Measurements from ENCODE around the gene FEM1C. TPM values are rescaled to one million over a fixed set of nuclear protein-coding genes. Genes with fewer than 3 reads are reported as not detected.

The FEM1C gene
- total and polyA plus RNA-seq, 10 of the 15 experiments (the other 5 are each of a cell fraction or from before 2014, with no cell fraction given) = 1.9 to 15.6 (median 8.0) TPM

DNA sequence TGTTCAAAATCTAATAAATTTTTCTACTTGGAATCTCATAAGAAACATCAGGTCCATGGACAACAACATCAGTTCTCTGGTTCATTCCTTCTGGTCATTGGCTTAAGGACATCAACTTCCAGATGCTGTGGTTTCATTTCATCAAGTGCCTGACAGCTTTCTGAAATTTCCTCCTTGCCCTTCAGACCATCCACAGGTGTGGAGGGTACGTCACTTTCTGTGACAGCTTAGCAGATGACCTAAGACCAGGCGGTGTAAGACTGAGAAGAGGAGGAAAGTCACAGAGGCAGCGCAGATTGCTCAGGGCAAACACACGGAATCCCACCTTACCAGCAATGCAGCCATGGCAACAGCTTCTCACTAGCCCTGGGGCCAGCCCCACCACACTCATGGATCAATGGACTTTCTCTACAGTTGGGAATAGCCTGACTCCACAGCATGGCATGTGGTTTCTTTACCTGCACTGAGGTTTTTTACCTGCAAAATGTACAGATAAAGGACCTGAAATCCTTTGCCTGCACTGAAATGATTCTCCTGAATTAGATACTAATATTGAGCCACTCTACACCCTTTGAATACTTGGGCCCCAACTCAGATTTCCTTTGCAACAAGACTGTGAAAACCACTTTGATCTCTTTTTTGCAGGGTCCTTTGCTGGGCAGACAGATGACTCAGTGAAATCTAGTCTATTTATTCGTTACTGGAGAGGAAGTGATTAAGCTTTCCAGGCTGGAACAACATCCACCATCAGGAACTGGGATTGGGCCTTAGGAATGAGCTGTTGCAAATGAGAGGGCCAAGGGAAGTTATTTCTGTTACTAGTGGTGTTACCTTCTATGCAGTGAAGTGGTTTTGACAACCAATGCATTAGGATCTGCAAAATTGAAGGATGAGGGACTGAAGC, 30.8 kb upstream of the FEM1C start:
- Histone ChIP-seq H3K4me2 (ENCODE audit: control insufficient read depth, insufficient read depth) (peak overlapping the region; percentile 38), H3K79me2 (ENCODE audit: control insufficient read depth, insufficient read depth, low read length) (no peaks in the 10 kb centered on the region)
- no peak for FAIRE-seq
- TF ChIP-seq MTA3 (IDR thresholded peaks at IDR 0.05; ENCODE audit: borderline replicate concordance, low read length) (no peak), CHD4 (IDR thresholded peaks at IDR 0.05) (no peak), TCF3 (IDR thresholded peaks at IDR 0.05; ENCODE audit: borderline replicate concordance, insufficient read depth, low read depth, low read length) (peak; percentile 61; the same call in 1 of the 2 replicates), TAF1 (IDR thresholded peaks at IDR 0.05; ENCODE audit: borderline replicate concordance, low read depth, low read length) (no peak), NFXL1 (IDR thresholded peaks at IDR 0.05; ENCODE audit: borderline replicate concordance) (no peak), CREM (IDR thresholded peaks at IDR 0.05; ENCODE audit: low read depth) (peak; percentile 81), KLF5 (IDR thresholded peaks at IDR 0.05; ENCODE audit: partially characterized antibody) (no peak), MXI1 (IDR thresholded peaks at IDR 0.05; ENCODE audit: low read depth, low read length) (no peak), SMAD5 (IDR thresholded peaks at IDR 0.05; ENCODE audit: low read depth) (no peak), CHD1 (IDR thresholded peaks at IDR 0.05; ENCODE audit: low read depth, low read length) (no peak), ZNF207 (IDR thresholded peaks at IDR 0.05; ENCODE audit: borderline replicate concordance) (no peak), NRF1 (conservative IDR thresholded peaks at IDR 0.05; ENCODE audit: low read depth, low read length) (no peak), POLR2AphosphoS2 (IDR thresholded peaks at IDR 0.05; ENCODE audit: low read depth, low read length) (no peak), MEF2A (IDR thresholded peaks at IDR 0.05; ENCODE audit: insufficient read depth, low read depth, low read length) (no peak), CREB1 (IDR thresholded peaks at IDR 0.05; ENCODE audit: low read depth) (peak; percentile 86)
- TF ChIP-seq, protein P1, sequence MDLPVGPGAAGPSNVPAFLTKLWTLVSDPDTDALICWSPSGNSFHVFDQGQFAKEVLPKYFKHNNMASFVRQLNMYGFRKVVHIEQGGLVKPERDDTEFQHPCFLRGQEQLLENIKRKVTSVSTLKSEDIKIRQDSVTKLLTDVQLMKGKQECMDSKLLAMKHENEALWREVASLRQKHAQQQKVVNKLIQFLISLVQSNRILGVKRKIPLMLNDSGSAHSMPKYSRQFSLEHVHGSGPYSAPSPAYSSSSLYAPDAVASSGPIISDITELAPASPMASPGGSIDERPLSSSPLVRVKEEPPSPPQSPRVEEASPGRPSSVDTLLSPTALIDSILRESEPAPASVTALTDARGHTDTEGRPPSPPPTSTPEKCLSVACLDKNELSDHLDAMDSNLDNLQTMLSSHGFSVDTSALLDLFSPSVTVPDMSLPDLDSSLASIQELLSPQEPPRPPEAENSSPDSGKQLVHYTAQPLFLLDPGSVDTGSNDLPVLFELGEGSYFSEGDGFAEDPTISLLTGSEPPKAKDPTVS (IDR thresholded peaks at IDR 0.05; ENCODE audit: low read depth, low read length) = no peak
- TF ChIP-seq, protein P2, sequence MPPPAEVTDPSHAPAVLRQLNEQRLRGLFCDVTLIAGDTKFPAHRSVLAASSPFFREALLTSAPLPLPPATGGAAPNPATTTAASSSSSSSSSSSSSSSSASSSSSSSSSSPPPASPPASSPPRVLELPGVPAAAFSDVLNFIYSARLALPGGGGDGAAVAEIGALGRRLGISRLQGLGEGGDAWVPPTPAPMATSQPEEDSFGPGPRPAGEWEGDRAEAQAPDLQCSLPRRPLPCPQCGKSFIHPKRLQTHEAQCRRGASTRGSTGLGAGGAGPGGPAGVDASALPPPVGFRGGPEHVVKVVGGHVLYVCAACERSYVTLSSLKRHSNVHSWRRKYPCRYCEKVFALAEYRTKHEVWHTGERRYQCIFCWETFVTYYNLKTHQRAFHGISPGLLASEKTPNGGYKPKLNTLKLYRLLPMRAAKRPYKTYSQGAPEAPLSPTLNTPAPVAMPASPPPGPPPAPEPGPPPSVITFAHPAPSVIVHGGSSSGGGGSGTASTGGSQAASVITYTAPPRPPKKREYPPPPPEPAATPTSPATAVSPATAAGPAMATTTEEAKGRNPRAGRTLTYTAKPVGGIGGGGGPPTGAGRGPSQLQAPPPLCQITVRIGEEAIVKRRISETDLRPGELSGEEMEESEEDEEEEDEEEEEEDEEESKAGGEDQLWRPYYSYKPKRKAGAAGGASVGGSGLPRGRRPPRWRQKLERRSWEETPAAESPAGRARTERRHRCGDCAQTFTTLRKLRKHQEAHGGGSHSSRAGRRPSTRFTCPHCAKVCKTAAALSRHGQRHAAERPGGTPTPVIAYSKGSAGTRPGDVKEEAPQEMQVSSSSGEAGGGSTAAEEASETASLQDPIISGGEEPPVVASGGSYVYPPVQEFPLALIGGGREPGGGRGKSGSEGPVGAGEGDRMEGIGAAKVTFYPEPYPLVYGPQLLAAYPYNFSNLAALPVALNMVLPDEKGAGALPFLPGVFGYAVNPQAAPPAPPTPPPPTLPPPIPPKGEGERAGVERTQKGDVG (CRISPR knock-in tag; IDR thresholded peaks at IDR 0.05) = no peak

More for the DNA sequence above, 30.8 kb upstream of the FEM1C start:
- Histone ChIP-seq H3K4me1 (ENCODE audit: control insufficient read depth, insufficient read depth, low read length) (peaks cover 37% of the 10 kb centered on the region), H3K27me3 (replicated peaks in 1 of 2; ENCODE audit: control insufficient read depth in 2 of 2, insufficient read depth in 2 of 2, low read length in 1 of 2) (no peaks in the 10 kb centered on the region), H3K9me3 (replicated peaks; ENCODE audit: control insufficient read depth, insufficient read depth, low read length) (peaks cover 8% of the 10 kb centered on the region; the same call in 2 of the 3 replicates), H3K9ac (ENCODE audit: control insufficient read depth, insufficient read depth, low read length) (no peak overlapping the region), H3K4me3 (no peak overlapping the region), H3K27ac (ENCODE audit: control insufficient read depth, insufficient read depth) (peak overlapping the region; percentile 29; the same call in 1 of the 2 replicates), H4K20me1 (ENCODE audit: control insufficient read depth, insufficient read depth) (no peaks in the 10 kb centered on the region), H2AFZ (ENCODE audit: control insufficient read depth, low read depth, low read length) (no peak overlapping the region), H3K36me3 (ENCODE audit: control insufficient read depth in 2 of 2, insufficient read depth in 2 of 2, low read length in 1 of 2) (0 out of 4 replicates have a peak, but pooled peaks cover 0 to under 1% of the 10 kb centered on the region in 2 experiments)
- ChIA-PET SMC1A (ENCODE audit: uncharacterized antibody, unreplicated experiment) (interaction anchor here (1.0 to 11.4 kb wide), 29 partner anchors 10 to 266 kb away, joined by 3 to 156 read pairs (median 6); partner anchors contain the start of genes FEM1C, TICAM2 and TMED7), RAD21 (ENCODE audit: unreplicated experiment) (interaction anchor here (0.5 to 7.7 kb wide), 34 partner anchors 10 to 502 kb away, joined by 3 to 66 read pairs (median 5); partner anchors contain the start of genes FEM1C and TMED7), POLR2A (interaction anchor here (0.6 to 1.9 kb wide), 10 partner anchors 25 to 266 kb away, joined by 3 to 8 read pairs (median 4); partner anchors contain the start of genes FEM1C and TICAM2), CTCF (interaction anchor here (0.8 to 8.3 kb wide), 29 partner anchors 7 to 493 kb away, joined by 3 to 81 read pairs (median 5); partner anchors contain the start of gene FEM1C)
- 50% methylated on average over 5 of the region's 5 CpGs for WGBS (ENCODE audit: insufficient coverage, insufficient replicate concordance, low lambda C conversion rate, missing lambda C conversion rate)
- peak; percentile 19 for ATAC-seq
- in situ Hi-C loops (cut with MboI) = loop anchor here (25.0 kb wide), 1 partner anchor 1138 kb away; no protein-coding TSS in a partner anchor
- no TSS peak for BruUV-seq (replicated peaks)
- intact Hi-C loops (cut with micrococcal nuclease; ENCODE audit: unreplicated experiment) = loop anchor here (2.0 kb wide), 1 partner anchor 31 kb away; the partner anchor contains the start of gene FEM1C
- DNase-seq (ENCODE audit: low read depth, low spot score) = no peak

All from GM12878 (cell line).